NB4 (cell line): ENCODE results near the gene IFNGR1.

ENCODE experiments used
- TF ChIP-seq, protein P1 (sequence below): IDR thresholded peaks from one replicate; pipeline ENCODE4 v1.5.1; 2012; ENCODE audit warnings: low read depth, low read length
- TF ChIP-seq, protein P2 (sequence below): IDR thresholded peaks from 2 replicates; pipeline ENCODE4 v1.6.1; 2011; ENCODE audit warnings: low read depth, low read length

DNA sequence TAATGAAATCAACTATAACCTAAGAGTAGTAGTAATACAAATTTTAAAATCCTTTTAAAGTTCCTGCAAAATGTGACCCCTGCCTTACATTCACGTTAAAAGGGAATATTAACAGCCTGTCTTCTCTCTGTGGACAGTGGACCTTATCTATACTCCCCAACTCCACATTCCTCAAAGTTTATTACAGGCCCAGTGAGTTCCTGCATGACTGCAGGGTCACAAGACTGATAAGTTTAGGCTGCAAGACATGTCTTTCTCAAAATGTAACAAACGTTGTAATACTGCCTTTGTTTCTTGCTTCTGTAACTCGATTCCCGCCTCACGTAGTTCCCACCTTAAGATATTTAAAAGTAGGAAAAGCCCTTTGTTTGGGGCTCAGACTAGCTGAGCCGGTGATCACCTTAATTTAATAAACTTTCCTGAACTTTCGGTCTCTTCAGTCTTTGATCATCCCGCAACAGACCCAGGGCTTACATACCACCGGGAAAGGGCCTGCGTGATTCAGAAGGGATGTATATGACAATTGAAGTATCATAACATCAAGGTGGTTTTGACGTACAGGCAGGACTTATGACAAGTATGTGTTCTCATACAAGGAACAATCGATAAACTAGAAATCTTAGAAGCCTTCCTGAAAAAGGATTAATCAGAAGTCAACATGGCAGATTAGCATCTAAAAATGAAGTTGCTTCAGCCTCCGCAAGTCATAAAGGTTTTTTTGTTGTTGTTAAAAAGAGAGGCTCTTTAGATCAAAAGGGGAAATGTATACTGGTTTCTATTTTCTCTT is 48.7 kb downstream of the IFNGR1 start:
- TF ChIP-seq, protein P1, sequence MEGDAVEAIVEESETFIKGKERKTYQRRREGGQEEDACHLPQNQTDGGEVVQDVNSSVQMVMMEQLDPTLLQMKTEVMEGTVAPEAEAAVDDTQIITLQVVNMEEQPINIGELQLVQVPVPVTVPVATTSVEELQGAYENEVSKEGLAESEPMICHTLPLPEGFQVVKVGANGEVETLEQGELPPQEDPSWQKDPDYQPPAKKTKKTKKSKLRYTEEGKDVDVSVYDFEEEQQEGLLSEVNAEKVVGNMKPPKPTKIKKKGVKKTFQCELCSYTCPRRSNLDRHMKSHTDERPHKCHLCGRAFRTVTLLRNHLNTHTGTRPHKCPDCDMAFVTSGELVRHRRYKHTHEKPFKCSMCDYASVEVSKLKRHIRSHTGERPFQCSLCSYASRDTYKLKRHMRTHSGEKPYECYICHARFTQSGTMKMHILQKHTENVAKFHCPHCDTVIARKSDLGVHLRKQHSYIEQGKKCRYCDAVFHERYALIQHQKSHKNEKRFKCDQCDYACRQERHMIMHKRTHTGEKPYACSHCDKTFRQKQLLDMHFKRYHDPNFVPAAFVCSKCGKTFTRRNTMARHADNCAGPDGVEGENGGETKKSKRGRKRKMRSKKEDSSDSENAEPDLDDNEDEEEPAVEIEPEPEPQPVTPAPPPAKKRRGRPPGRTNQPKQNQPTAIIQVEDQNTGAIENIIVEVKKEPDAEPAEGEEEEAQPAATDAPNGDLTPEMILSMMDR = no peak
- TF ChIP-seq, protein P2, sequence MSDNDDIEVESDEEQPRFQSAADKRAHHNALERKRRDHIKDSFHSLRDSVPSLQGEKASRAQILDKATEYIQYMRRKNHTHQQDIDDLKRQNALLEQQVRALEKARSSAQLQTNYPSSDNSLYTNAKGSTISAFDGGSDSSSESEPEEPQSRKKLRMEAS = no peak
